ENCODE data around the gene FAM107B. TPM values are rescaled to one million over a fixed set of nuclear protein-coding genes. Genes with fewer than 3 reads are reported as not detected.

FAM107B gene
- total RNA-seq, 4 donors from 2014 or later: 24.1 to 69.7 (median 43.2) TPM

DNA sequence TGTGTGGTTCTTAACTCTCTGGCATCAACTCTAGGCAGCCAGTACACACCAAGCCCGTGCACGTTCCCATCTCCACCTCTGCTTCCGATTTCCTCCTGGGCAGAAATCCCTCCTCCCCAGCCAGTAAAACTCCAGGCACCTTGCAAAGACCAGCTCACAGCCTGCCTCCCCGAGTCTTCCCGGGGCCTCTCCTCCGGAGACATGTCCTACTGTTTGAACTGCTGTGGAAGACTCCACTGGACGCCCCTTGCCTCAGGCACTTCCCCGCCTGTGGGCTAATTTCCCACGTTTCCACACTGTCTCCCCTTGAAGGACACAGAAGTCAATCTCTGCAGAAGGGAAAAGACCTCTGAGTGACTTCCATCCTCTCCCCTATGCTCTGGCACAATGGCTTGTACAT, 233.3 kb downstream of the FAM107B start:
- H3K9me3 ChIP-seq: no peaks in the 10 kb centered on the region
- no peaks in the 10 kb centered on the region for H3K36me3 ChIP-seq
- intact Hi-C loops (cut with DNase I; ENCODE audit: low total_unique reads): no loop called here
- H3K4me3 ChIP-seq: no peak overlapping the region
- H3K27ac ChIP-seq: no peak overlapping the region
- H3K4me1 ChIP-seq: no peaks in the 10 kb centered on the region
- no peak for TF ChIP-seq POLR2A (IDR thresholded peaks at IDR 0.05)
- TF ChIP-seq, protein P1, sequence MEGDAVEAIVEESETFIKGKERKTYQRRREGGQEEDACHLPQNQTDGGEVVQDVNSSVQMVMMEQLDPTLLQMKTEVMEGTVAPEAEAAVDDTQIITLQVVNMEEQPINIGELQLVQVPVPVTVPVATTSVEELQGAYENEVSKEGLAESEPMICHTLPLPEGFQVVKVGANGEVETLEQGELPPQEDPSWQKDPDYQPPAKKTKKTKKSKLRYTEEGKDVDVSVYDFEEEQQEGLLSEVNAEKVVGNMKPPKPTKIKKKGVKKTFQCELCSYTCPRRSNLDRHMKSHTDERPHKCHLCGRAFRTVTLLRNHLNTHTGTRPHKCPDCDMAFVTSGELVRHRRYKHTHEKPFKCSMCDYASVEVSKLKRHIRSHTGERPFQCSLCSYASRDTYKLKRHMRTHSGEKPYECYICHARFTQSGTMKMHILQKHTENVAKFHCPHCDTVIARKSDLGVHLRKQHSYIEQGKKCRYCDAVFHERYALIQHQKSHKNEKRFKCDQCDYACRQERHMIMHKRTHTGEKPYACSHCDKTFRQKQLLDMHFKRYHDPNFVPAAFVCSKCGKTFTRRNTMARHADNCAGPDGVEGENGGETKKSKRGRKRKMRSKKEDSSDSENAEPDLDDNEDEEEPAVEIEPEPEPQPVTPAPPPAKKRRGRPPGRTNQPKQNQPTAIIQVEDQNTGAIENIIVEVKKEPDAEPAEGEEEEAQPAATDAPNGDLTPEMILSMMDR (IDR thresholded peaks at IDR 0.05): no peak
- no peak for DNase-seq
- no peaks in the 10 kb centered on the region for H3K27me3 ChIP-seq

DNA sequence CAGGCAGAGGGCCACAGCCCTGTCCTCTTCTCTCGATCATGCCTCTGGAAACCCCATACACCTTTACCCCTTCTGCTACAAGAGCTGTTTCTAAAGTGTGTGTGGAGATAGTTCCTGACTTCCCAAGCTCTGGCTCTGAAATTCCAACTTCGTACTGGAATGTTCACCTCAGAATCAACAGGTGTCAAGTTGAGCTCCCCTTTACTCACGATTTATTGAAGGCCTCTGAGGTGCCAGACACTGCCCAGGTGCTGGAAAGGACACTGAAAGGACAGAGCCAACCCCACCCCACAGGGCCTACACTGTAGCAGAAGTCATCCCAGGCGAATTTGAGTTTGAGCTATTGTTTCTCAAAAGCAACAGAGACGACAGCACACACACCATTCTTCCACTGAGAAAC, 234.1 kb downstream of the FAM107B start:
- Histone ChIP-seq H3K4me1 (no peaks in the 10 kb centered on the region), H3K9me3 (no peaks in the 10 kb centered on the region), H3K36me3 (no peaks in the 10 kb centered on the region), H3K4me3 (no peak overlapping the region), H3K27ac (no peak overlapping the region), H3K27me3 (no peaks in the 10 kb centered on the region)
- intact Hi-C loops (cut with DNase I; ENCODE audit: low total_unique reads): no loop called here
- TF ChIP-seq POLR2A (IDR thresholded peaks at IDR 0.05): no peak
- TF ChIP-seq, protein P1 (IDR thresholded peaks at IDR 0.05): no peak
- no peak for DNase-seq

DNA sequence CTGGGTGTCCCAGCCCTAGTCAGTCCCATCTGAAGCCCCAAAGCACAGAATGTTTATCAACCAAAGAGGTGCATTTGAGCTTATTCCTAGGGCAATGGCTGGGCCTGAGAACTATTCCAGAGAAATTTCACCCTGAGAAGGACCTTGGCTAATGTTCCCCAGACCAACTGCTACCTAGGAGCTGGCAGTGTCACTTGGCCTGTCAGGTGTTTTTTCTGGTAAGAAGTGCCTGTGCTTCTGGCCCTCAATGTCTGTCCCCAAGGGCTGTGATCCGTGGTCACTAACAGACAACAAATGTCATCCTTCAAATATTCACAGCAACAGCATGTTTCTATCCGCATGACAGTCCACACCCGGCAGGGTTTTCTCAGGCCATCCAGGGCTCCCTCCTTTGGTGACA, 234.6 kb downstream of the FAM107B start:
- intact Hi-C loops (cut with DNase I; ENCODE audit: low total_unique reads): no loop called here
- H3K4me3 ChIP-seq: no peak overlapping the region
- no peaks in the 10 kb centered on the region for H3K4me1 ChIP-seq
- no peak for DNase-seq
- H3K9me3 ChIP-seq: no peaks in the 10 kb centered on the region
- no peaks in the 10 kb centered on the region for H3K27me3 ChIP-seq
- no peaks in the 10 kb centered on the region for H3K36me3 ChIP-seq
- TF ChIP-seq POLR2A (IDR thresholded peaks at IDR 0.05): no peak
- TF ChIP-seq, protein P1 (IDR thresholded peaks at IDR 0.05): no peak
- H3K27ac ChIP-seq: no peak overlapping the region

- H3K27me3 ChIP-seq: no peaks in the 10 kb centered on the region
- no peaks in the 10 kb centered on the region for H3K36me3 ChIP-seq
- intact Hi-C loops (cut with DNase I; ENCODE audit: low total_unique reads): no loop called here
- H3K4me3 ChIP-seq: no peak overlapping the region
- no peaks in the 10 kb centered on the region for H3K9me3 ChIP-seq
- H3K4me1 ChIP-seq: no peaks in the 10 kb centered on the region
- no peak for DNase-seq
- H3K27ac ChIP-seq: no peak overlapping the region
- TF ChIP-seq, protein P1 (IDR thresholded peaks at IDR 0.05): no peak
- no peak for TF ChIP-seq POLR2A (IDR thresholded peaks at IDR 0.05)
Measured at GRCh38 chr10:14539176-14539575, 235.5 kb downstream of the FAM107B start.

DNA sequence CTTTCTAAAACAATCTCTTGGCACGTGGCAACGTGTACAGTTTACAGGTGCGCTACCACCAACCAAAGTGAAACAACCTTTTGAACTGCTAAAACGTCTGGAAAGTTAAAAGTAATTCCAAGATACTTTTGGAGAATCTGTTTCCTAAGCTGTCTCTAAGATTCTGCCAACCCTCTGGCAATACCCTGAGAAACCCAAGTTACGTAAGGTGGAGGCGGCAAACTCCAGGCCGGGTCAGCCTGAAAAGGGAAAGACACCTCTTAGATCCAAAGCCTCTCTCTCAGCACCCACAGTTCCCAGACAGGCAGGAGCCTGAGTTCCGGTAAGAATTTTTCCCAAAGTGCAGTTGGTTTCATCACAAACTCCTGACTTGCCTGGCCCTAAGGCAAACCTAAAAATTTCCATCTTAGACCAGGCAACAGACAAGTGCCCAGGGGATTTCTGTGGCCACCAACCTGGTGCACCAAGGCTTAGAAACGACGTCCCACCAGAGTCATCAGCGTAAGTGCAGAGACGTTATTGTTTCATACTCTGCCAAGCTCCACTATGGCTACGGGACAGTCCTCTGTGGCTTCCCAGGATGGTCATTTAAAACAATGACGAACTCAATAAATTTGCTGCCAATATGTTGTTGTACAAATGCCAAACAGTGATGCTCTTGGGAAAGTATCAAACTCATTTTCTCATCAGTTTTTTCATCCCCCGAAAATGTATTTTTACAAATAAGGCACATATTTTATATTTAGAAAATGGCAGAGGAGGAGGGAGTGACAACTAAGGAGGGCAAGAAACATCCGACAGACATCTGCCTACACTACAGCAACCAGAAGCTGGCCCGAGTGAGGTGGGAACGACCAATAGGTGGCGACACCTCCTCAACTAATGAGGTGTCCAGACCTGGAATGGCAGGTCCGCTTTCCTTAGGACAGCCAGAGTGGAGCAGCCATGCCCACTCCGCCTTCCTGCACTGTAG, 238.2 kb downstream of the FAM107B start:
- Histone ChIP-seq H3K4me3 (no peak overlapping the region), H3K36me3 (no peaks in the 10 kb centered on the region), H3K4me1 (no peaks in the 10 kb centered on the region), H3K9me3 (no peaks in the 10 kb centered on the region), H3K27ac (no peak overlapping the region), H3K27me3 (no peaks in the 10 kb centered on the region)
- TF ChIP-seq POLR2A (IDR thresholded peaks at IDR 0.05): no peak
- TF ChIP-seq, protein P1 (IDR thresholded peaks at IDR 0.05): peak; percentile 36 to 55 (median 50)
- DNase-seq: peak; percentile 61 to 65
- intact Hi-C loops (cut with DNase I; ENCODE audit: low total_unique reads): no loop called here

All from uterus (tissue), 4 donors.